ENCODE data around the gene DEFB110.

The DEFB110 gene

GRCh38 chr6:50021894-50022293, at the start of gene DEFB110:
Gene DEFB110, minus strand, starts transcription at chr6:50021994. Its CDS starts 59 bp downstream, at chr6:50021935.
- DNase-seq, result no peak

DNA sequence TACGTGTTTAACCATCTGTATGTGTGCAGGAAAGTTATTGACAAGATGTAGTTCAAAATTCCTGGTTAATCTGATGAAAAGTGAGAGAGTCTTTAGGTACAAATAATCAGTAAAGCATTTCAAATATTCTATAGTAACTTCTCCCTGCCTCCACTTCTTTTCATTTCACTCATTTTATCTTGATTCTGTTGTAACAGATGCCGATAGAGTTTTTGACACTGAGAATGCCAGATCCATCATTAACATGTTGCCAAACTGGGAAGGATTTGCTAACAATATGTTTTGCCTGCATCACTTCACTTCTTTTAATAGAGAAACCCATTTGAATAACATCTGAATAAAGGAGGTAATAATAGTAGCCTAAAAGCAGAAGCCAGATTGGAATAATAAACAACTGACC, 48.3 kb upstream of the DEFB110 start:
- DNase-seq, result no peak

DNA sequence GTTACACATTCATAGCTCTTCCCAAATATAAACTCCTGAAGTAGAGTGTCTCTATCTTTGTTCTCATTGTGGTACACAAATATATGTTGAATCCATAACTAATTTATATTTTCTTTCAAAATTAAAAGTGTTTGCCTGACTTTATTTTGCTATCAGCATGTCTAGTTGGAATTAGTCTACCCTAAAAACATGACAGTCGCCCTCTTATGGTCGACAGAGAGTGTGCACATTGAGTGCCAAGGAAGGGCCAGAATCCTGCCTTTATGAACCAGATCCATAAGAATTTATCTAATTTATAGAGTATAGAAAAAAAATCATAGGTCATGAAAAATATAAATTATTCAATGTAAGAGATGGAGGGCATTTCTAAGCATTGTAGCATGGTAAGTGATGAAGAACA, 40.3 kb upstream of the DEFB110 start:
- DNase-seq, result no peak

DNA sequence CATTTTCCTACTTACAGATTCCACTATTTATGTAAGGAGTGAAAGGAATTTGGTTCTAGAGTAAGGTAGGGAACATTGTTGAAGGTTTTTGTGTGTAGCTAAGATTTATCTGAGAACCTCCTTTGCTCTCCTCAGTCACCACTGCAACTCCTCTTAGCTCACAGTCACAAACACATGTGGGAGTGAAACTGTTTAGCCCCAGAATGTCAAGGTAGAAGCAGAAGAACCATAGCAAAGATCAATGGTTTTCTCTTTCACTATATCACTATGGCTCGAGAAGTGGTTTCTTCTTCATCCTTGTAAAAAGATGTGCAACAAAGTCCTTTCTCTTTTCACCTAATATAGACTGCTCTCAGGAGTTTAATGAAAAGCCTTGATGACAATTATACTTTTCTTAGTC, 34.4 kb upstream of the DEFB110 start:
- DNase-seq, result no peak

GRCh38 chr6:50049829-50050228, 28.0 kb upstream of the DEFB110 start, which contains the start of gene DEFB112:
Gene DEFB112, minus strand, starts transcription at chr6:50049929. Its CDS starts 60 bp downstream, at chr6:50049869.
- no peak for DNase-seq

DNA sequence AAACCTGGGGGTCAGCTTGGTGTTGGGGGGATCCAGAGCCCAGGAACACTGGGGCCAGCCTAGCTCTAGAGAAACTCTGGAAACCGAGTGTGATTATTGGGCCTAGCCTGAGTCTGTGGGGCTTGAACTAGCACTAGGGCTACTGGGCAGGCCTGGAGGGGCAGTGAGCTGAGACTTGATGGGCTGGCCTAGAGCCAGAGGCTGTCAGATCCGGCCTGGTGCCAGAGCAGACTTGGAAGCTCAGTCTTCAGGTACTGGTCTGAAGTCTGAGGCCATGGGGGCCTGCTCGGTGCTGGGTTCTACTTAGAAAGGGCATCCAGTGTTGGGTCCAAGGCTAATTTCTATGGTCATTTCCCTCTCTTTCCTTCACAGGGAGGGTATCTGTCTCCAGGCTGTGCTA, 25.2 kb upstream of the DEFB110 start:
- DNase-seq, result no peak

- DNase-seq, result no peak
Measured at GRCh38 chr6:50030777-50031562, 9.2 kb upstream of the DEFB110 start.

DNA sequence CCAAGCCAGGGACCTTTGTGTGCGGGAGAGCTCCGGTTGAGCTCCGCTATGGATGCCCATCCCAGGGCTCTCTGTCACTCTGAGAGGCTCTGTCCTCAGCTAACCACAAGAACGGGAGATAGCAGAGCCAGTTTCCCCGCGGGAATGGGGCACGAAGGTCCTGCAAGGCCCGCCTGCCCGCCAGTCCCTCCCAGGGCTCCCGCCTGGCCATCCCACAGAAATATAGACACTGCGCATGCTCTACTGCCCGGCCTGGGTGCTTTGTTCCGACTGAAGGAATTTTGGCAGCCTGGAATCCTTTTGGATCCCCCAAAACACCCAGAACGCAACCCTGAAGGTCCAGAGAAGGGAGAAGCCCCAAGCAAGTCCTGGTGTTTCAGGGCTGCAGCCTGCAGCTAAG, 8.6 kb upstream of the DEFB110 start:
- no peak for DNase-seq

DNA sequence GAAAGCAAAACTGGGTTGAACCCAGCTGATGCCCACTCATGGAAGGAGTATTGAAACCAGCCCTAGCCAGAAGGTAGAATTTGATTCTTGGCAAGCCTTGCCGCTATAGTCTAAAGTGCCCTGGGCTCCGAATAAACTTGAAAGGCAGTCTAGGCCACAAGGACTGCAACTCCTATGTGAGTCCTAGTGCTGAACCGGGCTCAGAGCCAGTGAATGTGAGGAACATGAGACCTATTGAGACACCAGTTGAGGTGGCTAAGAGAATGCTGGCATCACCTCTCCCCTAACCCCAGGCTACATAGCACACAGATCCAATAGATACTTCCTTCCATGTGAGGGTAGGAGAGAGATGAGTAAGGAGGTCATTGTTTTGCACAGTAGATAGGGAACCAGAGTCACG, 3.5 kb upstream of the DEFB110 start:
- DNase-seq, result no peak

DNA sequence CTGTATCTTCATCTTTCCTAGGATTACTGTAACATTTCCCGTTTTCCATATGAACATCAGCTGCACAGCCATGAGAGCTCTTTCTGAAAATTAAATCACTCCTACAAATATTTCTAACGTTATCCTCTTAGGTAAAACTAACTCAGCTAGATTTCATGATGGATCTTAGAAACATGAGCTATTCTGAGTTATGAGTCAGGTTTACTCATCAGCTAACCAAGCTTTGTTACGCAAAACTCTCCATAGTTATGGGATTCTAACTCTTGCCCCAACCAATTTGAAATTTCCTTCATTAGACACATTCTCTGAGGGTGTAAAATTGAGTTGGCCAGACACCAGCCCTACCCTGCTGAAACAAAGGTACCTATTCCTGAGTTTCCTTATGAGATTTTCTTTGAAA, 14.0 kb downstream of the DEFB110 start:
- no peak for DNase-seq

DNA sequence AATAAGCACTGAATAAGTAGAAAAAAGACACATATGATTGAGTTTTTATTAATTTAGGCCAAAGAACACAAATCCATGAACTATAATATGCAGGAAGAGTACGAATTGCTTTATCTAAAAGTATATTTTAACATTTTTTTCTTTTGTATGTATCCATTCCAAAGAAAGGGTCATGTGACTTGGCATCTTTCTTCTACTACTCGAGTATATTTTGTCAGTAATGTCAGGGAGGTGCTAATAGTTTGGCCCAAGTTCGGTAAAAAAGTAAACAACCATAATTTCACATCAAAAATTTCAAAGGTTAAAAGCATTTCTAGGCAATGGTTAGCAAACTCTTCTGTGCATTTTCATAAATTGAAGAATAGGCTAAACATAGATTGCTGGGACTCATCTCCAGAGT, 18.7 kb downstream of the DEFB110 start:
- DNase-seq, result no peak

DNA sequence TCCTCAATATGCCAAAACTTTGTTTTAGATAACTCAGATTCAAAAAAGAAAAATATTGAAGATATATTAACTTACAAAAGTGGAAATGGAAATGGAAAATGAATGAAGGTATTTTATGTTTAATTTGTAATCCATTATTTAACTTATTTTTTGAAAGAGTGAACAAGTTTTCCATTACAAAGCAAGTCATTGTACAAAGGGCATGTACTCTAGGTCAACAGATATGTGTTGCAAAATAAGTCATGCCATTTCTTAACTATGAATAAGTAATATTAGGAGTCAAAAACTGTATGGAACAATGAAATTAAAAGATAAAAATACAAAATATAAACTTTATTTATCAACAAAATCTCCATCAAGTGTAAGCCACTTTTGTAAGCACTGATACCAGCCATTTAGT, 26.5 kb downstream of the DEFB110 start:
- DNase-seq, result no peak

GRCh38 chr6:49988900-49989299, 32.9 kb downstream of the DEFB110 start:
- no peak for DNase-seq

DNA sequence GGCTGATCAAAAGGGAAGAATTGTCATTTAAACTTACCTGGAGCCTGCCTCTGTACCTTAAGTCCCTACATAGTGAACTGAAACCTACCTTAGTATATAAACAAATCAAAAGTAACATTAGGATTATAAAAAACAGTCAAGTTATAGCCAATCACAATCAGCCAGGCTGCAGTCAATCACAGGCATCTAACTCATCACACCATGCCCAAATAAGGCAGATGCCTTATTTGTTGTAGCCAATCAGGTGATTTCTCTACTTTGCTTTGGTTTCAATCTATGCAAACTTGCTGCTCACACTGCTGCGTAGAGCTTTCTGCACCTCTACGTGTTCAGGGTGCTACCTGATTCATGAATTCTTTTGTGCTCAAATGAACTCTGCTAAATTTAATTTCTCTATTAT, 34.0 kb downstream of the DEFB110 start:
- DNase-seq, result no peak

- DNase-seq, result no peak
Measured at GRCh38 chr6:49986551-49986950, 35.2 kb downstream of the DEFB110 start.

DNA sequence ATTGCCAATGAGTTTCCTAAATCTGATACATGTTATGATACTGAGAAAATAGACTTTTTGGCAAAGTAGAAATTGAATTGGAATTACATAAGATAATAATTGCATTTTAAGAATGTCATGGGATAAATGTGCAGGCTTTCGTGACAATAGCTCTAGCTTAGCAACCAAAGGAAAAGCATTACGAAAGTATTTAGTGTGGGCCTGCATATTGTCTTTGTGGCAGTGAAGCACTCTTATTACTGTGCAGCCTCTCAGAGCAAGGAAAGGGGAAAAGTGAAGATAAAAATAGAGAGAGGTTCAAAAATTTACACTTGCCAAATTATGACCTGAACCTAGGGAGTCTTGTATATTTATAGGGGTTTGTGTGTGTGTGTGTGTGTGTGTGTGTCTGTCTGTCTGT, 39.7 kb downstream of the DEFB110 start:
- no peak for DNase-seq

DNA sequence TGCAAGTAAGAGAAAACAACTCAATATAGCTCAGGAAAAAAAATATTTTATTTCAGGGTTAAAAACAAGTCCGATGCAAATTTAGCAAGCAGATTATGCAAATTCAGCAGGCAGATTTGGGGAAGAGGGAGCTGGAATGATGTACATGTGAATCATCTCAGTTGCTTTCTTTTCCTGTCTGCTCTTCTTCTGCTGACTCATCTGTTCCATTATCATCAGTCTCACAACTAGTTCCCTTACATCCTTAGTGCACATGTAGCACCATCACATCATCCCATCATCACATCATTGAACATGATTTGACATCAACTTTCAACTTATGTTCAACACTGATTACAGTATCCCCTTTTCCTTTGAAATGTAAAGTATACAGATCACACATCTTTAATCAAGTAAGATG, 40.9 kb downstream of the DEFB110 start:
- no peak for DNase-seq

DNA sequence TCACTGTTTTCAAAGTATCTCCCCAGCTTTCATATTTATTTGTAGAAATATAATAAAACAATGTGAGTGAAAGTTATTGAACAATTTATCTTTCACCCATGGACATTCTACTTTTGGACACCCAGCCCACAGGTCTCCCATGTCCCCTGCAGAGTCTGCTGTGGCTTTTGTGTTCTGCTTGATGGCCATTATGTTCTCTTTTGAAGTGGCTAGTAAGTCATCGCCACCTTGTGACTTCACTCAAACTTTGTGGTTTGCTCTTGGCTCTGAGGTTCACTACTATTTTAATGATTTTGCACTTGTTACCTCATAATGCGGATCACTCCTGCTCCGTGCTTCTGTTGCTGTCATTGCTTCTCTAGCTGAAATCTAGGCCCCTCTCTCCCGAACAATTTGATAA, 42.2 kb downstream of the DEFB110 start:
- no peak for DNase-seq

DNA sequence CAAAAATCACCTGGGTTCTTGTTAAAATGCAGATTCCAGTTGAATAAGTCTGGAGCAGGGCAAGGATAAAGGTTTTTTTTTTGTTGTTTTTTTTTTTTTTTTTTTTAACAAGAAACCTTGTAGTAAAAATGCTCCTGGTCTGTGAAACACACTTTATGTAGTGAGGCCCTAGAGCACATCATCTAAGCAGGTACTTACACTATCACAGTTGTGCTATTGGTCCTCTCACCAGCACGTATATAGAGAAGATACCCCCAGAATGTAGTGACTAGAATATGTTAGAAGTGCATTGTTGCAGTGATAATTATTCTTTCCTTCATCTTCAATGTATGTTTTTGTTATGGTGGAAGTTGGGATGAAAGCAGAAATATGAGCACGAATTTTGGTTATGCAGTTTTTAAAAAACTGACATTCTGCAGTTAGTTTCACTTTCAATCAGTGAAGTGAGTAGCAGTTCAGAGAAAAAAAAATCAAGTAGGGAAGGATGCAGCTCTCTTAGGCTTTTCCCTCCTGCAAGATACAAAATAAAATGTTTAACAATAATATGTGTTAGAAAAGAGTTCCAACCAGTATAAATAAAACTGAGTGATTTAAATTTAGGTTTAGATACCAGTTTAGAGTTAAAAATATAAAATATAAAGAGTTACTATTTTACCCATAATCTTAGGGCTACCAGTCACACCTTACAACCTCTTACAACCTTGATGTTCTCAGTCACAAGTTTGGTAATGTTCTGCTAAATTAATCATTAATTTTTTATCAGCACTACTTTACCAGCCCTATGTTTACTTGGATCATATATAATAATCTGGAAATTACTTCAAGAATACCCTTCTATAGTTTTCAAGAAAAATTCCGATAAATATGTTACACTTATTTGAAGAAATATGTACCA, 43.2 kb downstream of the DEFB110 start:
- DNase-seq, result no peak

DNA sequence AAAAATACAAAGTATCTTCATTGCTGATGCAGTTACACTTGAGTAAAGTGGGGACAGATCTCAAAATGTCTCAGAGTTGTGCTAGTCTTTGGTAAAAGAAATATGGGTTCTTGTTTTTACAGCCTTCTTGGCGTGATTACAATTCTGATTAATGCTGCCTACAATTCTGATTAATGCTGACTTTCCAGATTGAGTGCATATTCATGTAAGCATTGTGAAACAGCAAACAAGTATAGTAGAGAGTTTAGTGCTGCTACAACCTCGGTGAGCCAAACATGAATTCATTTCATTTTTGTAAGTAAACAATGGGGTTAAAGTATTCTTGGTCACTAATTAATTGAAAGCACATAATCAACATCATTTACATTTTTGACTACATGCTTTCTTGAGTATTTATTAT, 52.2 kb downstream of the DEFB110 start, which contains the start of gene DEFB113:
Gene DEFB113 (minus strand): TSS at position 21 of the 400 bp plus-strand sequence. CDS start 0 bp downstream, at position 21.
- DNase-seq, result no peak
